Measurements from ENCODE around the gene FAXDC2. TPM values are rescaled to one million over a fixed set of nuclear protein-coding genes. Genes with fewer than 3 reads are reported as not detected.

The FAXDC2 gene
- total RNA-seq, 2 donors from 2014 or later = 43.9 to 70.5 TPM

DNA sequence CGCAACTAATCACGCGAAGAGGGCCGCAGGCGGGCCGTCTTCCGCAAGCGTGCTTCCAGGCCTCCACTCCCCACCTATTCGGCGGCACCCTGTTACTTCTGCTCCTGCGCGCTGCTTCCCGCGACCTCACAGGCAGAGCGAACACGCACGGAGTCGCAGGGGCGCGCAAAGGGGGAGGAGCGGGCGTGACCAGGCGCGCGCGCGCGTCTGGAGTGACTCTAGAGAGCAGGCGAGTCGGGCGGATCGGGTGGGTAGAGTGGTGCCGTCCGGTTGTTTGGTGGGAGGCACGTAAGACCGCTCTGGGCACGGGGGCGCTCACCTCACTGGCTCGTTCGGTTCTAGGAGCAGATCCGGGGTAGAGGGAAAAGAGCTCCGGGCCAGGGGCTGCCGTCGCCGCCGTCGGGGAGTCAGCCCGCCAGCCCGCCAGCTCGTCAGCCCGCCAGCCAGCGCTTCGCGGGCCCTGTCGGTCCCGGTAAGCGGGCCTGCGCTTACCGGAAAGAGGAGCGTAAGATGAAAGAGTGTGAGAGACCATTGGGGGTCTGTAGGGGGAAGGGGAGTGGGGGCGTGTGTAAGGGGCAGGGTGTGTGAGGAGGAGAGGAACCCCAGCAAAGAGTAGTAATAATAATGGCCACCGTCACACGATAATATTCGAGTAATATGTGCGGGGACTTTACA is 8.0 kb upstream of the FAXDC2 start, which contains the start of gene CNOT8:
CNOT8 (plus strand) TSS at position 331 of the 675 bp plus-strand sequence. CDS start 4,652 bp downstream, outside the sequence.
- H3K27me3 ChIP-seq (replicated peaks; ENCODE audit: insufficient read depth) = no peaks in the 10 kb centered on the region
- TF ChIP-seq, protein P1, sequence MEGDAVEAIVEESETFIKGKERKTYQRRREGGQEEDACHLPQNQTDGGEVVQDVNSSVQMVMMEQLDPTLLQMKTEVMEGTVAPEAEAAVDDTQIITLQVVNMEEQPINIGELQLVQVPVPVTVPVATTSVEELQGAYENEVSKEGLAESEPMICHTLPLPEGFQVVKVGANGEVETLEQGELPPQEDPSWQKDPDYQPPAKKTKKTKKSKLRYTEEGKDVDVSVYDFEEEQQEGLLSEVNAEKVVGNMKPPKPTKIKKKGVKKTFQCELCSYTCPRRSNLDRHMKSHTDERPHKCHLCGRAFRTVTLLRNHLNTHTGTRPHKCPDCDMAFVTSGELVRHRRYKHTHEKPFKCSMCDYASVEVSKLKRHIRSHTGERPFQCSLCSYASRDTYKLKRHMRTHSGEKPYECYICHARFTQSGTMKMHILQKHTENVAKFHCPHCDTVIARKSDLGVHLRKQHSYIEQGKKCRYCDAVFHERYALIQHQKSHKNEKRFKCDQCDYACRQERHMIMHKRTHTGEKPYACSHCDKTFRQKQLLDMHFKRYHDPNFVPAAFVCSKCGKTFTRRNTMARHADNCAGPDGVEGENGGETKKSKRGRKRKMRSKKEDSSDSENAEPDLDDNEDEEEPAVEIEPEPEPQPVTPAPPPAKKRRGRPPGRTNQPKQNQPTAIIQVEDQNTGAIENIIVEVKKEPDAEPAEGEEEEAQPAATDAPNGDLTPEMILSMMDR (IDR thresholded peaks at IDR 0.05) = no peak
- DNase-seq (ENCODE audit: low spot score) (peak; percentile 93), ATAC-seq (ENCODE audit: insufficient number of reproducible peaks, low FRiP score, low read depth) (peak; percentile 84)
- H3K27ac ChIP-seq = peak within 1 kb of the TSS; percentile 86 to 96
- H3K9me3 ChIP-seq = no peaks in the 10 kb centered on the region
- peaks cover 36 to 43% of the 10 kb centered on the region in 2 donors for H3K4me1 ChIP-seq (ENCODE audit: control insufficient read depth in 1 of 2, low read depth in 2 of 2)
- peaks cover 5% of the 10 kb centered on the region for H3K36me3 ChIP-seq
- H3K4me3 ChIP-seq = peak within 1 kb of the TSS; percentile 89

GRCh38 chr5:154857530-154858296 is 7.3 kb upstream of the FAXDC2 start:
- TF ChIP-seq, protein P1 (IDR thresholded peaks at IDR 0.05) = no peak
- Histone ChIP-seq H3K27me3 (replicated peaks; ENCODE audit: insufficient read depth) (no peaks in the 10 kb centered on the region), H3K4me1 (ENCODE audit: control insufficient read depth in 1 of 2, low read depth in 2 of 2) (peaks cover 33 to 35% of the 10 kb centered on the region in 2 donors), H3K36me3 (no peaks in the 10 kb centered on the region), H3K27ac (peak overlapping the region; percentile 86 to 96), H3K9me3 (no peaks in the 10 kb centered on the region), H3K4me3 (peak overlapping the region; percentile 89)
- ATAC-seq (ENCODE audit: insufficient number of reproducible peaks, low FRiP score, low read depth) = peak; percentile 86
- DNase-seq (ENCODE audit: low spot score) = peak; percentile 93

DNA sequence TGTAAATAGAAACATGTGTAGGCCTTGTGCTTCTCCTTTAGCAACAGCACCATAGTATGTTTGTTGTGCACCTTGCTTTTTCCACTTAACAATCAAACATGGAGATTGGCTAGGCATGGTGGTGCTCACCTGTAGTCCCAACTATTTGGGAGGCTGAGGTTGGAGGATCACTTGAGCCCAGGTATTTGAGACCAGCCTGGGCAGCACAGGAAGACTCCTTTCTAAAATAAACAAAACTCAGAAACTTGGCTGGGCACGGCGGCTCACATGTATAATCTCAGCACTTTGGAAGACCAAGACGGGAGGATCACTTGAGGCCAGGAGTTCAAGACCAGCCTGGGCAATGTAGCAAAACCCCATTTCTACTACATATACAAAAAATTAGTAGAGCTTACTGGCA is 948 bp upstream of the FAXDC2 start:
- H3K36me3 ChIP-seq = no peaks in the 10 kb centered on the region
- no peaks in the 10 kb centered on the region for H3K27me3 ChIP-seq (replicated peaks; ENCODE audit: insufficient read depth)
- H3K9me3 ChIP-seq = no peaks in the 10 kb centered on the region
- DNase-seq (ENCODE audit: low spot score) = no peak
- no peak for ATAC-seq (ENCODE audit: insufficient number of reproducible peaks, low FRiP score, low read depth)
- peak overlapping the region; percentile 73 to 78 for H3K27ac ChIP-seq
- TF ChIP-seq, protein P1 (IDR thresholded peaks at IDR 0.05) = no peak
- H3K4me3 ChIP-seq = no peak overlapping the region
- peaks cover 12 to 36% of the 10 kb centered on the region in 2 donors for H3K4me1 ChIP-seq (ENCODE audit: control insufficient read depth in 1 of 2, low read depth in 2 of 2)

DNA sequence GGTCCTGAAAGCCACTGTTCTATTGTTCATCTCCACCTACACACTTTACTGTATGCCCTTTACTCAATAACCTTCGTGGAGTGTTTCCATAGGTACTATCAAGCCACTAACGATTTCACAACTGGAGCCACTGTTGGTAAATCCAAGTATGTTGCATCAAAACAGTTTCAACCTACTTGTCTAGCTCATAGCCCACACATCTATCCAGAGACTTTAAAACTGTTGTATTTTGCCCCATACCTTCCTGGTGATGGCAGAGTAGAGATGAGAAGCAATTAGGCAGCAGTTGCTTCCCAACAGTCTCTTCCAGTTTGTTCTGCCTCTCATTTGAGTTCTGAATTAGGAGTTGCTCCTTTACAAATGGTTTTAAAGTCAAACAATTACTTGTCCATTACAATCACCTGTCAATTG is 607 bp downstream of the FAXDC2 start:
- ATAC-seq (ENCODE audit: insufficient number of reproducible peaks, low FRiP score, low read depth) (no peak), DNase-seq (ENCODE audit: low spot score) (no peak)
- H3K27me3 ChIP-seq (replicated peaks; ENCODE audit: insufficient read depth) = no peaks in the 10 kb centered on the region
- no peaks in the 10 kb centered on the region for H3K9me3 ChIP-seq
- H3K27ac ChIP-seq = peak overlapping the region; percentile 56 to 78
- H3K4me3 ChIP-seq = peak overlapping the region; percentile 73
- peaks cover 12 to 45% of the 10 kb centered on the region in 2 donors for H3K4me1 ChIP-seq (ENCODE audit: control insufficient read depth in 1 of 2, low read depth in 2 of 2)
- TF ChIP-seq, protein P1 (IDR thresholded peaks at IDR 0.05) = no peak
- no peaks in the 10 kb centered on the region for H3K36me3 ChIP-seq

- H3K27me3 ChIP-seq (replicated peaks; ENCODE audit: insufficient read depth) = no peaks in the 10 kb centered on the region
- H3K4me3 ChIP-seq = peak overlapping the region; percentile 73
- no peaks in the 10 kb centered on the region for H3K36me3 ChIP-seq
- ATAC-seq (ENCODE audit: insufficient number of reproducible peaks, low FRiP score, low read depth) (no peak), DNase-seq (ENCODE audit: low spot score) (no peak)
- H3K27ac ChIP-seq = peak overlapping the region in 1 of 2 donors; percentile 78
- no peaks in the 10 kb centered on the region for H3K9me3 ChIP-seq
- TF ChIP-seq, protein P1 (IDR thresholded peaks at IDR 0.05) = no peak
- peaks cover 12 to 45% of the 10 kb centered on the region in 2 donors for H3K4me1 ChIP-seq (ENCODE audit: control insufficient read depth in 1 of 2, low read depth in 2 of 2)
Measured at GRCh38 chr5:154849264-154849785, 1.1 kb downstream of the FAXDC2 start.

Measured in thoracic aorta (tissue), 2 donors.